GM19025 (cell line): Measurements from ENCODE around the gene HIRIP3.

ENCODE experiments used
- ATAC-seq: cut with Tn5 transposase; IDR thresholded peaks from one replicate; pipeline ENCODE4 v1.9.1; 2021; ENCODE audit warnings: mild to moderate bottlenecking, low read depth, moderate library complexity; ENCODE audit not compliant: unreplicated experiment

The HIRIP3 gene

GRCh38 chr16:29985271-29985811 lies 10.1 kb downstream of the HIRIP3 start:
- ATAC-seq = no peak

- no peak for ATAC-seq
Measured at GRCh38 chr16:29984764-29985147, 10.7 kb downstream of the HIRIP3 start.

GRCh38 chr16:29984137-29984763 lies 11.2 kb downstream of the HIRIP3 start:
- ATAC-seq = no peak

- no peak for ATAC-seq
Measured at GRCh38 chr16:29983420-29984136, 11.8 kb downstream of the HIRIP3 start.

GRCh38 chr16:29982560-29983419 lies 12.6 kb downstream of the HIRIP3 start:
- no peak for ATAC-seq

GRCh38 chr16:29978564-29979270 lies 16.7 kb downstream of the HIRIP3 start:
- ATAC-seq = no peak

- ATAC-seq = no peak
Measured at GRCh38 chr16:29978081-29978480, 17.3 kb downstream of the HIRIP3 start.

GRCh38 chr16:29977063-29977825 lies 18.2 kb downstream of the HIRIP3 start:
- ATAC-seq = no peak

- ATAC-seq = no peak
Measured at GRCh38 chr16:29975811-29976511, 19.5 kb downstream of the HIRIP3 start.

- ATAC-seq = no peak
Measured at GRCh38 chr16:29975134-29975538, 20.3 kb downstream of the HIRIP3 start.

GRCh38 chr16:29974291-29975133 lies 20.9 kb downstream of the HIRIP3 start:
- no peak for ATAC-seq

GRCh38 chr16:29973384-29974246 lies 21.8 kb downstream of the HIRIP3 start, which contains the start of gene TAOK2:
Gene TAOK2, plus strand, starts transcription at chr16:29973868. Its CDS starts 3,905 bp downstream, at chr16:29977773.
- peak; percentile 92 for ATAC-seq

GRCh38 chr16:29972992-29973383 lies 22.4 kb downstream of the HIRIP3 start:
- ATAC-seq = no peak

- ATAC-seq = no peak
Measured at GRCh38 chr16:29972500-29972899, 22.9 kb downstream of the HIRIP3 start.

- ATAC-seq = no peak
Measured at GRCh38 chr16:29971304-29971703, 24.1 kb downstream of the HIRIP3 start.

- ATAC-seq = no peak
Measured at GRCh38 chr16:29968205-29968604, 27.2 kb downstream of the HIRIP3 start.
